Activated T-cell treated with anti-CD3 and anti-CD28 coated beads for 24 hours (primary cell): ENCODE data around the gene DDX54.

ENCODE experiments used
- DNase-seq: peaks from one replicate; pipeline ENCODE4 v3.0.0-alpha.2; 2020; ENCODE audit warnings: low read depth

The DDX54 gene

GRCh38 chr12:113190761-113191160 is 5.5 kb upstream of the DDX54 start:
- DNase-seq: no peak

- DNase-seq: no peak
Measured at GRCh38 chr12:113189361-113189760, 4.1 kb upstream of the DDX54 start.

- DNase-seq: no peak
Measured at GRCh38 chr12:113186666-113187325, 1.5 kb upstream of the DDX54 start.

- DNase-seq: no peak
Measured at GRCh38 chr12:113186033-113186365, 721 bp upstream of the DDX54 start.

GRCh38 chr12:113184900-113185179 is 438 bp downstream of the DDX54 start:
- peak; percentile 87 for DNase-seq

GRCh38 chr12:113184098-113184899 is 979 bp downstream of the DDX54 start:
- no peak for DNase-seq

- no peak for DNase-seq
Measured at GRCh38 chr12:113183030-113183589, 2.2 kb downstream of the DDX54 start.

GRCh38 chr12:113181975-113182374 is 3.3 kb downstream of the DDX54 start:
- no peak for DNase-seq

GRCh38 chr12:113180333-113180732 is 4.9 kb downstream of the DDX54 start:
- no peak for DNase-seq

GRCh38 chr12:113179023-113179422 is 6.3 kb downstream of the DDX54 start:
- DNase-seq: no peak

- DNase-seq: peak; percentile 70
Measured at GRCh38 chr12:113174461-113175384, 10.6 kb downstream of the DDX54 start.

GRCh38 chr12:113173081-113173698 is 12.1 kb downstream of the DDX54 start:
- no peak for DNase-seq

- DNase-seq: no peak
Measured at GRCh38 chr12:113172185-113172584, 13.1 kb downstream of the DDX54 start.

GRCh38 chr12:113171543-113171942 is 13.7 kb downstream of the DDX54 start:
- no peak for DNase-seq

- no peak for DNase-seq
Measured at GRCh38 chr12:113170926-113171325, 14.4 kb downstream of the DDX54 start.

- no peak for DNase-seq
Measured at GRCh38 chr12:113170457-113170856, 14.8 kb downstream of the DDX54 start.

GRCh38 chr12:113169697-113170096 is 15.6 kb downstream of the DDX54 start:
- no peak for DNase-seq

GRCh38 chr12:113167868-113168267 is 17.4 kb downstream of the DDX54 start:
- no peak for DNase-seq

- no peak for DNase-seq
Measured at GRCh38 chr12:113165521-113166450, 19.5 kb downstream of the DDX54 start.

GRCh38 chr12:113164014-113164413 is 21.3 kb downstream of the DDX54 start:
- no peak for DNase-seq

GRCh38 chr12:113163030-113163360 is 22.3 kb downstream of the DDX54 start:
- DNase-seq: no peak
